Measurements from ENCODE around the gene GDNF.
A peak's percentile ranks its signal among the peaks of the same experiment; 100 is the strongest.

Gene GDNF

DNA sequence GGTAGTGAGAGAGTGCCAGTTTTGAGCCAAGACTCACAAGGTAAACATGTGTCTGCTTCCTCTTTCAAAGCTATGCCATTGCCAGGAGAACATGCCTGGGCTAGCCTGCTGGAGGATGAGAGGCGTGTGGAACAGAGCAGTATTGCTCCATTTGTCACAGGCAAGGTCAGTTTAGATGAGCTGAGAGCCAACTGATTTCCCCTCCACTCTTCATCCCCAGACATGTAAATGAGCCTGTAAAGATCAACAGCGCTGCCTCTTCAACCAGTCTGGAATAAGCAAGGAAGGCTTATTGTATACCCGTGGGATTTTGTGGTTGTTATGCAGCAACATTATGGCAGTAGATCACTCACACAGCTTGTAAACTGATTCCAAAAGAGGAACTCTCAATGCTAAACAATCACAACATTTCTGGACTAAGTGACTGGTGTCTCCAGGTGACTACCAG, 8.2 kb upstream of the GDNF start (continued):
- peak; percentile 21; the same call in 1 of the 2 replicates for TF ChIP-seq ZNF335 (tag by site-specific recombination; conservative IDR thresholded peaks at IDR 0.05)
- no peak for TF ChIP-seq ZNF521 (tag by site-specific recombination; IDR thresholded peaks at IDR 0.05)
- TF ChIP-seq ZNF221 (tag by site-specific recombination; IDR thresholded peaks at IDR 0.05; ENCODE audit: borderline replicate concordance), result no peak
- no peak for TF ChIP-seq IKZF3 (tag by site-specific recombination; IDR thresholded peaks at IDR 0.05)
- 0 out of 2 replicates have a peak, but pooled peaks have one; percentile 40 for TF ChIP-seq ZBTB20 (tag by site-specific recombination; IDR thresholded peaks at IDR 0.05)
- TF ChIP-seq, protein P1, sequence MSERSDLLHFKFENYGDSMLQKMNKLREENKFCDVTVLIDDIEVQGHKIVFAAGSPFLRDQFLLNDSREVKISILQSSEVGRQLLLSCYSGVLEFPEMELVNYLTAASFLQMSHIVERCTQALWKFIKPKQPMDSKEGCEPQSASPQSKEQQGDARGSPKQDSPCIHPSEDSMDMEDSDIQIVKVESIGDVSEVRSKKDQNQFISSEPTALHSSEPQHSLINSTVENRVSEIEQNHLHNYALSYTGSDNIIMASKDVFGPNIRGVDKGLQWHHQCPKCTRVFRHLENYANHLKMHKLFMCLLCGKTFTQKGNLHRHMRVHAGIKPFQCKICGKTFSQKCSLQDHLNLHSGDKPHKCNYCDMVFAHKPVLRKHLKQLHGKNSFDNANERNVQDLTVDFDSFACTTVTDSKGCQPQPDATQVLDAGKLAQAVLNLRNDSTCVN (tag by site-specific recombination; optimal IDR thresholded peaks at IDR 0.05), result no peak
- TF ChIP-seq, protein P2, sequence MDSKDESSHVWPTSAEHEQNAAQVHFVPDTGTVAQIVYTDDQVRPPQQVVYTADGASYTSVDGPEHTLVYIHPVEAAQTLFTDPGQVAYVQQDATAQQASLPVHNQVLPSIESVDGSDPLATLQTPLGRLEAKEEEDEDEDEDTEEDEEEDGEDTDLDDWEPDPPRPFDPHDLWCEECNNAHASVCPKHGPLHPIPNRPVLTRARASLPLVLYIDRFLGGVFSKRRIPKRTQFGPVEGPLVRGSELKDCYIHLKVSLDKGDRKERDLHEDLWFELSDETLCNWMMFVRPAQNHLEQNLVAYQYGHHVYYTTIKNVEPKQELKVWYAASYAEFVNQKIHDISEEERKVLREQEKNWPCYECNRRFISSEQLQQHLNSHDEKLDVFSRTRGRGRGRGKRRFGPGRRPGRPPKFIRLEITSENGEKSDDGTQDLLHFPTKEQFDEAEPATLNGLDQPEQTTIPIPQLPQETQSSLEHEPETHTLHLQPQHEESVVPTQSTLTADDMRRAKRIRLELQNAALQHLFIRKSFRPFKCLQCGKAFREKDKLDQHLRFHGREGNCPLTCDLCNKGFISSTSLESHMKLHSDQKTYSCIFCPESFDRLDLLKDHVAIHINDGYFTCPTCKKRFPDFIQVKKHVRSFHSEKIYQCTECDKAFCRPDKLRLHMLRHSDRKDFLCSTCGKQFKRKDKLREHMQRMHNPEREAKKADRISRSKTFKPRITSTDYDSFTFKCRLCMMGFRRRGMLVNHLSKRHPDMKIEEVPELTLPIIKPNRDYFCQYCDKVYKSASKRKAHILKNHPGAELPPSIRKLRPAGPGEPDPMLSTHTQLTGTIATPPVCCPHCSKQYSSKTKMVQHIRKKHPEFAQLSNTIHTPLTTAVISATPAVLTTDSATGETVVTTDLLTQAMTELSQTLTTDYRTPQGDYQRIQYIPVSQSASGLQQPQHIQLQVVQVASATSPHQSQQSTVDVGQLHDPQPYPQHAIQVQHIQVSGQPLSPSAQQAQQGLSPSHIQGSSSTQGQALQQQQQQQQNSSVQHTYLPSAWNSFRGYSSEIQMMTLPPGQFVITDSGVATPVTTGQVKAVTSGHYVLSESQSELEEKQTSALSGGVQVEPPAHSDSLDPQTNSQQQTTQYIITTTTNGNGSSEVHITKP (tag by site-specific recombination; IDR thresholded peaks at IDR 0.05), result peak; percentile 50
- TF ChIP-seq ZNF677 (tag by site-specific recombination; IDR thresholded peaks at IDR 0.05), result no peak
- no peak for TF ChIP-seq ZSCAN30 (tag by site-specific recombination; IDR thresholded peaks at IDR 0.05)
- TF ChIP-seq WT1 (tag by site-specific recombination; IDR thresholded peaks at IDR 0.05), result peak; percentile 68; the same call in 1 of the 2 replicates
- TF ChIP-seq ZNF341 (tag by site-specific recombination; IDR thresholded peaks at IDR 0.05; ENCODE audit: low read depth), result no peak
- TF ChIP-seq GLIS2 (tag by site-specific recombination; IDR thresholded peaks at IDR 0.05), result no peak
- no peak for TF ChIP-seq ZNF175 (tag by site-specific recombination; IDR thresholded peaks at IDR 0.05)
- TF ChIP-seq GLI4 (tag by site-specific recombination; IDR thresholded peaks at IDR 0.05), result no peak
- TF ChIP-seq, protein P3, sequence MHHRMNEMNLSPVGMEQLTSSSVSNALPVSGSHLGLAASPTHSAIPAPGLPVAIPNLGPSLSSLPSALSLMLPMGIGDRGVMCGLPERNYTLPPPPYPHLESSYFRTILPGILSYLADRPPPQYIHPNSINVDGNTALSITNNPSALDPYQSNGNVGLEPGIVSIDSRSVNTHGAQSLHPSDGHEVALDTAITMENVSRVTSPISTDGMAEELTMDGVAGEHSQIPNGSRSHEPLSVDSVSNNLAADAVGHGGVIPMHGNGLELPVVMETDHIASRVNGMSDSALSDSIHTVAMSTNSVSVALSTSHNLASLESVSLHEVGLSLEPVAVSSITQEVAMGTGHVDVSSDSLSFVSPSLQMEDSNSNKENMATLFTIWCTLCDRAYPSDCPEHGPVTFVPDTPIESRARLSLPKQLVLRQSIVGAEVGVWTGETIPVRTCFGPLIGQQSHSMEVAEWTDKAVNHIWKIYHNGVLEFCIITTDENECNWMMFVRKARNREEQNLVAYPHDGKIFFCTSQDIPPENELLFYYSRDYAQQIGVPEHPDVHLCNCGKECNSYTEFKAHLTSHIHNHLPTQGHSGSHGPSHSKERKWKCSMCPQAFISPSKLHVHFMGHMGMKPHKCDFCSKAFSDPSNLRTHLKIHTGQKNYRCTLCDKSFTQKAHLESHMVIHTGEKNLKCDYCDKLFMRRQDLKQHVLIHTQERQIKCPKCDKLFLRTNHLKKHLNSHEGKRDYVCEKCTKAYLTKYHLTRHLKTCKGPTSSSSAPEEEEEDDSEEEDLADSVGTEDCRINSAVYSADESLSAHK (tag by site-specific recombination; IDR thresholded peaks at IDR 0.05), result peak; percentile 38; the same call in 1 of the 2 replicates
- no peak for TF ChIP-seq ZNF311 (tag by site-specific recombination; IDR thresholded peaks at IDR 0.05; ENCODE audit: borderline replicate concordance)
- TF ChIP-seq ZBTB8A (tag by site-specific recombination; IDR thresholded peaks at IDR 0.05), result peak; percentile 40; the same call in 1 of the 2 replicates
- TF ChIP-seq, protein P4, sequence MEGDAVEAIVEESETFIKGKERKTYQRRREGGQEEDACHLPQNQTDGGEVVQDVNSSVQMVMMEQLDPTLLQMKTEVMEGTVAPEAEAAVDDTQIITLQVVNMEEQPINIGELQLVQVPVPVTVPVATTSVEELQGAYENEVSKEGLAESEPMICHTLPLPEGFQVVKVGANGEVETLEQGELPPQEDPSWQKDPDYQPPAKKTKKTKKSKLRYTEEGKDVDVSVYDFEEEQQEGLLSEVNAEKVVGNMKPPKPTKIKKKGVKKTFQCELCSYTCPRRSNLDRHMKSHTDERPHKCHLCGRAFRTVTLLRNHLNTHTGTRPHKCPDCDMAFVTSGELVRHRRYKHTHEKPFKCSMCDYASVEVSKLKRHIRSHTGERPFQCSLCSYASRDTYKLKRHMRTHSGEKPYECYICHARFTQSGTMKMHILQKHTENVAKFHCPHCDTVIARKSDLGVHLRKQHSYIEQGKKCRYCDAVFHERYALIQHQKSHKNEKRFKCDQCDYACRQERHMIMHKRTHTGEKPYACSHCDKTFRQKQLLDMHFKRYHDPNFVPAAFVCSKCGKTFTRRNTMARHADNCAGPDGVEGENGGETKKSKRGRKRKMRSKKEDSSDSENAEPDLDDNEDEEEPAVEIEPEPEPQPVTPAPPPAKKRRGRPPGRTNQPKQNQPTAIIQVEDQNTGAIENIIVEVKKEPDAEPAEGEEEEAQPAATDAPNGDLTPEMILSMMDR (tag by site-specific recombination; IDR thresholded peaks at IDR 0.05), result no peak
- TF ChIP-seq ZNF366 (tag by site-specific recombination; conservative IDR thresholded peaks at IDR 0.05), result peak; percentile 47; the same call in 1 of the 2 replicates
- TF ChIP-seq, protein P5, sequence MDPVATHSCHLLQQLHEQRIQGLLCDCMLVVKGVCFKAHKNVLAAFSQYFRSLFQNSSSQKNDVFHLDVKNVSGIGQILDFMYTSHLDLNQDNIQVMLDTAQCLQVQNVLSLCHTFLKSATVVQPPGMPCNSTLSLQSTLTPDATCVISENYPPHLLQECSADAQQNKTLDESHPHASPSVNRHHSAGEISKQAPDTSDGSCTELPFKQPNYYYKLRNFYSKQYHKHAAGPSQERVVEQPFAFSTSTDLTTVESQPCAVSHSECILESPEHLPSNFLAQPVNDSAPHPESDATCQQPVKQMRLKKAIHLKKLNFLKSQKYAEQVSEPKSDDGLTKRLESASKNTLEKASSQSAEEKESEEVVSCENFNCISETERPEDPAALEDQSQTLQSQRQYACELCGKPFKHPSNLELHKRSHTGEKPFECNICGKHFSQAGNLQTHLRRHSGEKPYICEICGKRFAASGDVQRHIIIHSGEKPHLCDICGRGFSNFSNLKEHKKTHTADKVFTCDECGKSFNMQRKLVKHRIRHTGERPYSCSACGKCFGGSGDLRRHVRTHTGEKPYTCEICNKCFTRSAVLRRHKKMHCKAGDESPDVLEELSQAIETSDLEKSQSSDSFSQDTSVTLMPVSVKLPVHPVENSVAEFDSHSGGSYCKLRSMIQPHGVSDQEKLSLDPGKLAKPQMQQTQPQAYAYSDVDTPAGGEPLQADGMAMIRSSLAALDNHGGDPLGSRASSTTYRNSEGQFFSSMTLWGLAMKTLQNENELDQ (tag by site-specific recombination; IDR thresholded peaks at IDR 0.05; ENCODE audit: low read depth), result no peak
- TF ChIP-seq ZNF548 (tag by site-specific recombination; IDR thresholded peaks at IDR 0.05), result no peak
- TF ChIP-seq, protein P6, sequence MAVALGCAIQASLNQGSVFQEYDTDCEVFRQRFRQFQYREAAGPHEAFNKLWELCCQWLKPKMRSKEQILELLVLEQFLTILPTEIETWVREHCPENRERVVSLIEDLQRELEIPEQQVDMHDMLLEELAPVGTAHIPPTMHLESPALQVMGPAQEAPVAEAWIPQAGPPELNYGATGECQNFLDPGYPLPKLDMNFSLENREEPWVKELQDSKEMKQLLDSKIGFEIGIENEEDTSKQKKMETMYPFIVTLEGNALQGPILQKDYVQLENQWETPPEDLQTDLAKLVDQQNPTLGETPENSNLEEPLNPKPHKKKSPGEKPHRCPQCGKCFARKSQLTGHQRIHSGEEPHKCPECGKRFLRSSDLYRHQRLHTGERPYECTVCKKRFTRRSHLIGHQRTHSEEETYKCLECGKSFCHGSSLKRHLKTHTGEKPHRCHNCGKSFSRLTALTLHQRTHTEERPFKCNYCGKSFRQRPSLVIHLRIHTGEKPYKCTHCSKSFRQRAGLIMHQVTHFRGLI (tag by site-specific recombination; IDR thresholded peaks at IDR 0.05), result no peak
- no peak for TF ChIP-seq BCL11B (tag by site-specific recombination; IDR thresholded peaks at IDR 0.05; ENCODE audit: low read depth)
- TF ChIP-seq, protein P7, sequence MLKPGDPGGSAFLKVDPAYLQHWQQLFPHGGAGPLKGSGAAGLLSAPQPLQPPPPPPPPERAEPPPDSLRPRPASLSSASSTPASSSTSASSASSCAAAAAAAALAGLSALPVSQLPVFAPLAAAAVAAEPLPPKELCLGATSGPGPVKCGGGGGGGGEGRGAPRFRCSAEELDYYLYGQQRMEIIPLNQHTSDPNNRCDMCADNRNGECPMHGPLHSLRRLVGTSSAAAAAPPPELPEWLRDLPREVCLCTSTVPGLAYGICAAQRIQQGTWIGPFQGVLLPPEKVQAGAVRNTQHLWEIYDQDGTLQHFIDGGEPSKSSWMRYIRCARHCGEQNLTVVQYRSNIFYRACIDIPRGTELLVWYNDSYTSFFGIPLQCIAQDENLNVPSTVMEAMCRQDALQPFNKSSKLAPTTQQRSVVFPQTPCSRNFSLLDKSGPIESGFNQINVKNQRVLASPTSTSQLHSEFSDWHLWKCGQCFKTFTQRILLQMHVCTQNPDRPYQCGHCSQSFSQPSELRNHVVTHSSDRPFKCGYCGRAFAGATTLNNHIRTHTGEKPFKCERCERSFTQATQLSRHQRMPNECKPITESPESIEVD (tag by site-specific recombination; IDR thresholded peaks at IDR 0.05), result 0 out of 2 replicates have a peak, but pooled peaks have one; percentile 27

Data from HEK293 (cell line).